ENCODE results near the gene CDH8.

CDH8 gene

GRCh38 chr16:62029947-62030346 is 6.3 kb downstream of the CDH8 start:
- DNase-seq, result no peak

GRCh38 chr16:62022688-62023087 is 13.6 kb downstream of the CDH8 start:
- DNase-seq, result no peak

GRCh38 chr16:62021161-62021581 is 15.1 kb downstream of the CDH8 start:
- DNase-seq, result no peak

GRCh38 chr16:62020681-62021080 is 15.6 kb downstream of the CDH8 start:
- DNase-seq, result no peak

GRCh38 chr16:62019851-62020250 is 16.4 kb downstream of the CDH8 start:
- no peak for DNase-seq

GRCh38 chr16:62018301-62019060 is 17.8 kb downstream of the CDH8 start:
- DNase-seq, result no peak

GRCh38 chr16:62014319-62014923 is 21.8 kb downstream of the CDH8 start:
- DNase-seq, result no peak

- no peak for DNase-seq
Measured at GRCh38 chr16:62010186-62010585, 26.1 kb downstream of the CDH8 start.

- no peak for DNase-seq
Measured at GRCh38 chr16:61998460-61998859, 37.8 kb downstream of the CDH8 start.

GRCh38 chr16:61993108-61993507 is 43.1 kb downstream of the CDH8 start:
- DNase-seq, result no peak

- no peak for DNase-seq
Measured at GRCh38 chr16:61987474-61988012, 48.7 kb downstream of the CDH8 start.

- no peak for DNase-seq
Measured at GRCh38 chr16:61969077-61969382, 67.2 kb downstream of the CDH8 start.

GRCh38 chr16:61968242-61969076 is 67.8 kb downstream of the CDH8 start:
- DNase-seq, result no peak

- no peak for DNase-seq
Measured at GRCh38 chr16:61957075-61957855, 79.0 kb downstream of the CDH8 start.

GRCh38 chr16:61952841-61953240 is 83.4 kb downstream of the CDH8 start:
- no peak for DNase-seq

- no peak for DNase-seq
Measured at GRCh38 chr16:61948414-61948813, 87.8 kb downstream of the CDH8 start.

- DNase-seq, result peak; percentile 2 to 5
Measured at GRCh38 chr16:61946019-61946418, 90.2 kb downstream of the CDH8 start.

GRCh38 chr16:61945511-61945910 is 90.7 kb downstream of the CDH8 start:
- no peak for DNase-seq

- no peak for DNase-seq
Measured at GRCh38 chr16:61944004-61944403, 92.2 kb downstream of the CDH8 start.

- no peak for DNase-seq
Measured at GRCh38 chr16:61940611-61941010, 95.6 kb downstream of the CDH8 start.

- no peak for DNase-seq
Measured at GRCh38 chr16:61937646-61938045, 98.6 kb downstream of the CDH8 start.

- peak in 1 of 2 experiments; percentile 24 for DNase-seq
Measured at GRCh38 chr16:61936522-61936921, 99.7 kb downstream of the CDH8 start.

- no peak for DNase-seq
Measured at GRCh38 chr16:61934601-61935000, 101.6 kb downstream of the CDH8 start.
